ENCODE results near the gene KAT6B.

The KAT6B gene

DNA sequence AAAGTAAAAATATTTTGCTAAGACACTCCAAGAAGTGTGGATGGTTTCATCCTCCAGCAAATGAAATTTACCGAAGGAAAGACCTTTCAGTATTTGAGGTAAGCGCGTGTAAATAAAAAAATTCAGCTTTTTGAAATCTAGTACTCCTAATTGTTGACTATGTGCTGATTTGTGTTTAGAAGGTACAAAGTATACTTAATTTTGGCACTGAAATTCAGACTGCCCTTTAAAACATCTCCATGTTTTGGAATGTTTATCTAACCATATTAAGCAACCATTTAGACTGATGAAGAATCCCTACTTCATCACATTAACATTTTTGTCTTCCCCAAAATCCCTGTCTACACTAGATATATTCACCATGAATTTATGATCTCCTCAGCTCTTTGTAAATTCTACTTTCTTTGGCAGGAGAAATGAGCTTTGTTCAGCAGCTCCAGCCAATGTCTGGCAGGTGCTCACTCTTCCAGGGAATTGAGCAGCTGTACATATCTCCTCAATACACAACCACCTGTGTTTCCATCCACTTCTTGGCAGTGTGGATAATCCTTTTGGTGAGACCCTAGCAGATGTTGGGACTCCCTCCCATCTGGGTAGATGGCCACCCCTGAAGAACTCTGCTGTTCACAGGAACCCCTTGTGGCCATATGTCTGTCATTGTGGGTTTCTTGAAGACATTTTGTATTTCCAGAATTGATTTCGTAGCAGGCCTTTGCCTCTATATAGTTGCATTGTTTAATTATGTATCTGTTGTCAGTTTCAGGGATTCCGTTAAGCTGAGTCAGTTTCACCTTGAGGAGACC is 155.6 kb downstream of the KAT6B start:
- DNase-seq (ENCODE audit: low spot score): no peak

- no peak for DNase-seq (ENCODE audit: low spot score)
Observed at GRCh38 chr10:74982634-74982982, 156.2 kb downstream of the KAT6B start.

DNA sequence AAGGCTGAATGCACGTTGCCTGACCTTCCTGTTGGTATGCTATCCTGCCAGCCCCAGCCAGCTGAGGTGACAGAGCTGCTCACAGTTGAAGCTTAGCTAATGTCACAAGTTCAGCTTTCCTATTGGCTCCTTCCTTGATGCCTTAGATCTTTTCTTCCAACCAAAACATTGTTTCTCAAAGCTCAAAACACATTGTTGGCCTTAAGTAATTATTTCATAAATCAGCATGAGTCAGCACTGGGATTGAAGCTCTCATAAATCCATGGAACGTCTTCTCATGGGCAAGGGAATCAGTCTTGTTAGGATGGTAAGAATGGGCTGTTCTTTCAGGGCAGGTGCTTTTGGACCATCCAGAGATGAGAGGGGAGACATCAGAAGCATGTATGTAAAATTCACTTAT is 157.0 kb downstream of the KAT6B start:
- no peak for DNase-seq (ENCODE audit: low spot score)

DNA sequence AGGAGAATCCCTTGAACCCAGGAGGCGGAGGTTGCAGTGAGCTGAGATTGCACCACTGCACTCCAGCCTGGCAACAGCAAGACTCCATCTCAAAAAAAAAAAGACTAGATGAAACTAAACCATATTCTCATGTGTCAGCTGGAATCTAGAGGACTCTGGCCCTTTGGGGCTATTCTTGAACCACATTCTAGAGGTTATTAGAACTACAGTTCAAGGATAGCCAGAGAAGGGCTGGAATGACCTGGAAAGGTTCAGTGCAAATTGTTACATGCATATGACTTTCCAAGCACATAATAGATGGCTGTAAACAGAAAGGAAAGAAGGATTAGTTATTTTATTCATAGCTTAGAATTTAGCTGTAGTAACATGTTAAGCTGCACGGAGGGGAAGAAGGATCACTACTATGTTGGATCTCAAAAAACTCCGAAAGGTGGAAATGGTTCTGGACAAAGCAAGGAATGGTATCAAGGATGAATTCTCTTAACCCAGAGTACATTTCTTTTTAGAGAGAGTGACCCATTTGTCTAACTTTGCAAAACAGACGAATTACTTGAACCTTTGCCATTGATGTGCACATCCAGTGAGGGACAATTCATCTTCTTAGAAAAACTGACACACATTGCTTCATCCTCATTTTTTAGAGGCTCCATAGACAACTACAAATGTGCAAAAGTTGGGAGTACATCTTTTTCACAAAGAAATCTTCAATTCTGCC is 161.1 kb downstream of the KAT6B start:
- no peak for DNase-seq (ENCODE audit: low spot score)

DNA sequence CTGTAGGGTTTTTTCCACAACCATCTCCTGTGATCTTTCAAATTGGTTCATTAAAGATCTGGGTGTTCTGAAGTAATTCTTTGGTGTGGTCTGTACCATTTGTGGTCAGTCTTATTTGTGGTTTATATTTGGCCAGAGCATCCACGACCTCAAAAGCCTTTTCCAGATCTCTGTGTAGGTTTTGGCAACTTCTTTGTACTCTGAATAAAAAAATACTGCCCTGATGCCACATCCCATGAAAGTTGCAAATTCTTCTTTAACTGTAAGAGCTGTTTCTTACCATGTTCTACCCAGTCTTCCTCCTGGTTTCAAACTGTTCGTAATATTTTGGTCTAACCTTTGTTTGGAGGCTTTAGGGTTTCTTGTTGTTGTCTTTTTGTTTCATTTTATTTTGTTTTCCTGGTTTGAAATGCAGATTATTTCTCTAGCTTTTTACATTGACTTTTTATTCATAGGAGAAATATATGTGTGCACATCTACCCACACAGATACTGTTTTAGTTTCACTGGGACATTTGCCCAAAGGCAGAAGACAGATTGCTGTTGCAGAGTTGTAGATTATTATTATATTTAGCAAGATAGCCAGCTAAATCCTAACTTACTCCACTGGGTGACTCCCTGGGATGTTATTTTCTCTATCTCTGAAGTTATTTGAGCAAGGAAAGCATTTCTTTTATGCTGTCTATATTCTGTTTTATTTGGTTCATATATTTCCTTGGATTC is 161.8 kb downstream of the KAT6B start:
- DNase-seq (ENCODE audit: low spot score): no peak

- no peak for DNase-seq (ENCODE audit: low spot score)
Observed at GRCh38 chr10:74988832-74989561, 162.6 kb downstream of the KAT6B start.

DNA sequence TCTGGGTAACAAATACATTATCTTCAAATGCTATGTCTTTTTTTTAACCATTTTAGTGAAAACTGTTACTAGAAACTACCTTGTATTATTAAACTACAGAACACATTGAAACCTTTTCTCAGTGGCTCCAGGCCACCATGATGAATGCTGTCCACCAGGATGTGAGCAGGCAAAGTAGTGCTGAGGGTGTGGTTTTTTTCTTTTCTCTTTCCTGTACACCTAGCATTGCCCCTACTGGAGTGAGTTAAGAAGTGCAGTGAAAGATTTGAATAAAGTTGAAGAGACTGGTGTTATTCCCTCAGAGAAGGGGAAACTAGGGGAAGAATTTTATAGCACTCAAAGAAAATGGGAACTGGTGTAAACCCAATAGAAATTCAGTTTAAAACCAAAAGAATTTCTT is 165.0 kb downstream of the KAT6B start:
- DNase-seq (ENCODE audit: low spot score): peak; percentile 21

- DNase-seq (ENCODE audit: low spot score): no peak
Observed at GRCh38 chr10:74992068-74992467, 165.7 kb downstream of the KAT6B start.

DNA sequence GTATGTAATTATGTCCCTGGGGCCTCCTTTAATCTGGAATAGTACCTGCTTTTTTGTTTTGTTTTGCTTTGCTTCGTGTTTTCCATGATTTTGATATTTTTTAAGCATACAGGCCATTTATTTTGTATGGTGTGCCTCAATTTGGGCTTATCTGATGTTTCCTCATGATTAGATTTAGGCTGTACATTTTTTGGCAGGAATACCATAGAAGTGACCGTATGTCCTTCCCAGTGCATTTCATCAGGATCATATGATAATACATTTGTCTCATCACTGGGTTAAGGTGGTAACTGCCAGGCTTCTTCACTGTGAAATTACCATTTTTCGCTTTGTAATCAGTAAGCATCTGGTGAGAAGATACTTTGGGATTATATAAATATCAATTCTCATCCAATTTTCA is 167.2 kb downstream of the KAT6B start:
- DNase-seq (ENCODE audit: low spot score): no peak

GRCh38 chr10:74994854-74995253 is 168.5 kb downstream of the KAT6B start:
- DNase-seq (ENCODE audit: low spot score): no peak

- DNase-seq (ENCODE audit: low spot score): no peak
Observed at GRCh38 chr10:74995806-74996205, 169.4 kb downstream of the KAT6B start.

- DNase-seq (ENCODE audit: low spot score): no peak
Observed at GRCh38 chr10:74997163-74997562, 170.8 kb downstream of the KAT6B start.

- DNase-seq (ENCODE audit: low spot score): no peak
Observed at GRCh38 chr10:75000748-75001321, 174.4 kb downstream of the KAT6B start.

DNA sequence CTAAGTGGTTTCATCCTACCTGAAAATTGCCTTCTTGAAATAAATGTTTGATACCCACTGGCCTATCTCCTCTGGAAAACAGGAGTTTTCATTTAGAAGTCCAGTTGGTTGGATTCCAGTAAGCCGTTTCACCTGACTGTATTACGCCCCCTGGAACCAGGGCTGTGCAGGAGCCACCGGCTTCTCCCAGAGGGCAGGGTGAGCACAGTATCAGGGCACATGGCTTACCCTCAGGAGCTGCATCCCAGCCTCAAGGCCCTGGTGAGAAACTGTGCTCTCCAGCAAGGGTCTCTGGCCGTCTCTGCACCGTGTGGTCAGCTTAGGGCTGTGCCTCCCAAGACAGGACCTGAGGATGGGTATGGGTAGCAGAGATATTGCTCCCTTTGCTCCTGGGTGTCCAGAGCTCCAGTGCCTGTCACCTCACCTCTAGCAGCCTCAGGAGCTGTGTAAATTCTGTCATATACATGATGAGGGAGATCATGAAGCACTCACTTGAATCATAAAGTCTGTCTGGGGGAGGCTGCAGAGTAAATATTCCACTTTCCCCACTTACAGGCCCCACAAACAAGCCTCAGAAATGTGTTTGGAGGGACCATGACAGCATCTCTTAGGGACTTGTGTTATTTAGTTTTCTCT is 175.4 kb downstream of the KAT6B start:
- no peak for DNase-seq (ENCODE audit: low spot score)

GRCh38 chr10:75002351-75002725 is 175.9 kb downstream of the KAT6B start:
- DNase-seq (ENCODE audit: low spot score): no peak

DNA sequence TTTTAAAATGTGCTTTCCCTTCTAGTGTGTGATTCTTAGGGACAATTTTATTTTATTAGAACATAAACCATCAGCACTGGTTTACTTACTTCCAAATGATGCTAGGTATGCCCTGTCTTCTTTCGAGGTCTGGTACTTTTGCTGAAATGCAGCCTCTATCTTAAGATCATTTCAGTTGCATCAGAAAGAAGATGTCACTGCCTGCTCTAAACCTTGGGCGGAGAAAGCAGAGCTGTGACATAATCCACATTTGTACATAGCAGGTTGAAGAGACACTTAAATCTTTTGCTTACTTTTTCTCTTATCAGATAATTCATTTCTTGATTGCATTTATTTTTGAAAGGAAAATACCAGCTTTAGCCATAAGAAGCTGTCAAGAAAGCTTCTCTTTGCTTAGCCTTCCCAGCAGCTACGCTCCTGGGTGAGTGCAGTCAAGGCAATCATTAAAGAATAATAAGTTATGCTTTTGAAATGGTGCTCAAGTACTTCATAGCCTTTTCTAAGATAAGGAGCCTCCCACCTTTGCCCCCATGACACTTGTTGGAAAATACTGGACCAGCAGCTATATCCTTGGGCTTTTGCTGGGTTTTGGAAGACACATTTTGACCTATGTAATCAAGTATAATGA is 176.7 kb downstream of the KAT6B start:
- no peak for DNase-seq (ENCODE audit: low spot score)

DNA sequence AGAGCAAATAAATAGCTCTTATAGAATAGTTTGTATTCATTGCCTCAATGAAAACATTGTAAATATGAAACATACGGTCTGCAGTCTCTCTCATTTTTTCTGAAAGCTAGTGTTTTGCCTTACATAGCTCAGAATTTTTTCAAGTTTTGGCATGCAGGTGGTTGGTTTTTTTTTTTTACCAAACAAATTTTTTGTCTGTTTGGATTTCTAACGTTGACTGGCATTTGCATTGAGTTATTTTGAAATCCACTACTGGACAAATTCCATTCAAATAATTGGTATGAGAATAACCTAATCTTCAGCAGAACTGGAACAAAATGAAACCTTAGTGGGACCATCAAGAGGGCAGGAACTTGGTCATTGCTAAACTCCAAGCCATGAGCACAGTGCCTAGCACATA is 177.5 kb downstream of the KAT6B start:
- DNase-seq (ENCODE audit: low spot score): no peak

DNA sequence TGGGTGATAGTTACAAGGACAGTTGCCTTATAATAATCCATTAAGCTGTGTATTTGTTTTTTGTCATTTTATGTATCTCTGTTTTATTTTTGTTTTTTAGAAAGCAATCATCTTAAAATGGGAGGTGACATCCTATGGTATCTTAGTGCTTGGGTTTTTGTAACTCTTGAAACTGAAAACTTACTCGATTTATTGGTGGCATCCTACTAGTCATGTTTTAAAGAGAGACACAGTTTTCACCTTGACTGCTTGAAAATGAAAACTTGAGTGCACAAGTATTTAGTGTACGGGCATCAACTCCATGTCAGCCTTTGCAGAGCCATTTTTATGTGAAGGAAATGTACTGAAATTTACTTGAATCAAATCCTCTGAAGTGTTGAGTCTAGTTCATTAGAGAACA is 181.2 kb downstream of the KAT6B start:
- no peak for DNase-seq (ENCODE audit: low spot score)

GRCh38 chr10:75008952-75009351 is 182.6 kb downstream of the KAT6B start:
- DNase-seq (ENCODE audit: low spot score): no peak

DNA sequence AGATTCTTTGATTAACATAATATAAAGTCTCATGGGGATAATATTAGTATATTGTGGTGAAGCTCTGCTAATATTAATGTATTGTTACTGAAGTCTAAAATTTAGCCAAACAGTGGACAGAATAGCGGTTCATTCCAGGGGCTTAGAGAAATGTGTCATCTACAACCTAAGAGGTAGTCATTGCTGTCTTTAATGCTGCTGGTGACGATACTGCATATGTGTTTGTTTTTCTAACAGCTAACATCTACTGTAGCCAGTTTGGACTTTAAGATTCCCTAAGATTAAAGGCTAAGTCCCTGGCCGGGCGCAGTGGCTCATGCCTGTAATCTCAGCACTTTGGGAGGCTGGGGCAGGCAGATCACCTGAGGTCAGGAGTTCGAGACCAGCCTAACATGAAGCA is 183.0 kb downstream of the KAT6B start:
- no peak for DNase-seq (ENCODE audit: low spot score)

- DNase-seq (ENCODE audit: low spot score): no peak
Observed at GRCh38 chr10:75010373-75010772, 184.0 kb downstream of the KAT6B start.

All from SK-N-DZ (cell line).